ENCODE results near the gene CNOT1. TPM values are rescaled to one million over a fixed set of nuclear protein-coding genes. Genes with fewer than 3 reads are reported as not detected.

CNOT1 gene
- total RNA-seq, 6 experiments from 2014 or later, result 53.8 to 74.9 (median 65.5) TPM

DNA sequence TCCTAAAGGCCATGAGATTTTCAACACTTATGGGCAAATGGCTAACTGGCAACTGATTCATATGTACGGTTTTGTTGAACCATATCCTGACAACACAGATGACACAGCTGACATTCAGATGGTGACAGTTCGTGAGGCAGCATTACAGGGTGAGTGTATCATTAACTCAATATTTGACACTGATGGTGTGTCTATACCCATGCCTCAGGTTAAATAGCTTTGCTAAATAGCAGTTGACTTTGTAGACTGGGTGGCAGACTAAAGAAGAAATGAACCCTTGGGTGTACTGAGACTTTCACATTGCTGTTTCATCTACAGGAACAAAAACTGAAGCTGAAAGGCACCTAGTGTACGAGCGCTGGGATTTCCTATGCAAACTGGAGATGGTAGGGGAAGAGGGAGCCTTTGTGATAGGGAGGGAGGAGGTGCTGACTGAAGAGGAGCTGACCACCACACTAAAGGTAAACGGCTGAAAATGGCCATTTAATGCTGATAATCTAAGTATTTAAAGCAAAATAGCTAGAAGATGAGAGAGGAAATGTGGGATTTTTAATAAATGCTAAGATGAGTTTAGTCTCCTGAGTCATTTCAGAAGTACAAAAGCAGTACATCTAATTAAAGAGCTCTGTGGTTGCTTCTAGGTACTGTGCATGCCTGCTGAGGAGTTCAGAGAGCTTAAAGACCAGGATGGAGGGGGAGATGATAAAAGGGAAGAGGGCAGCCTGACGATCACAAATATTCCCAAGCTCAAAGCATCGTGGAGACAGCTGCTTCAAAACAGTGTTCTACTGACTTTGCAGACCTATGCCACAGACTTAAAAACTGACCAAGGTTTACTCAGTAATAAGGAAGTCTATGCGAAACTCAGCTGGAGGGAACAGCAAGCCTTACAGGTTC is 111.3 kb downstream of the CNOT1 start:
- Histone ChIP-seq H3K4me1 (peaks cover 0 to 16% (median 3%) of the 10 kb centered on the region in 4 donors), H3K27ac (no peak overlapping the region), H3K27me3 (no peaks in the 10 kb centered on the region), H3K4me3 (no peak overlapping the region), H3K36me3 (peaks cover 16 to 69% (median 36%) of the 10 kb centered on the region in 4 donors), H3K9me3 (no peaks in the 10 kb centered on the region)
- DNase-seq (no peak), ATAC-seq (no peak)
- no peak for TF ChIP-seq POLR2A (IDR thresholded peaks at IDR 0.05)
- no peak for TF ChIP-seq CTCF (IDR thresholded peaks at IDR 0.05)
- intact Hi-C loops (cut with DNase I), result no loop called here
- WGBS (ENCODE audit: insufficient coverage, low coverage, low lambda C conversion rate, missing lambda C conversion rate), result 72% methylated on average over 8 of the region's 8 CpGs

DNA sequence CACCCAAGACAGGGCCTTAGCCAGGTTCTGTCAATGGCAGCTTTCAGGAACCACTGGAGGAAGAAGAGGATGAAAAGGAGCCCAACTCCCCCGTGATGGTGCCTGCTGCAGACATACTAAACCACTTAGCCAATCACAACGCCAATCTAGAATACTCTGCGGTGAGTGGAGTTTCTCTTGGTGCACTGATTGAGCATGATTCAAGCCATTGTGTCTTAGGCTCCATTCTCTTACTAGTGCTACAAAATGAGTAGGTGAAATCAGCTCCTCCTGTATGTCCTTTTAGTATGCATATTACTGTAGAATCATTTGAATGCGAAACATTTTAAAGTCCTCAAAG is 112.9 kb downstream of the CNOT1 start:
- Histone ChIP-seq H3K9me3 (no peaks in the 10 kb centered on the region), H3K27me3 (no peaks in the 10 kb centered on the region), H3K36me3 (peaks cover 12 to 53% (median 26%) of the 10 kb centered on the region in 4 donors), H3K4me1 (peaks cover 0 to 16% (median 3%) of the 10 kb centered on the region in 4 donors), H3K27ac (no peak overlapping the region), H3K4me3 (no peak overlapping the region)
- TF ChIP-seq CTCF (IDR thresholded peaks at IDR 0.05) (no peak), POLR2A (IDR thresholded peaks at IDR 0.05) (no peak)
- intact Hi-C loops (cut with DNase I), result no loop called here
- WGBS (ENCODE audit: insufficient coverage, low coverage, low lambda C conversion rate, missing lambda C conversion rate), result 80% methylated on average over 2 of the region's 4 CpGs
- no peak for DNase-seq
- ATAC-seq, result no peak

- TF ChIP-seq CTCF (IDR thresholded peaks at IDR 0.05) (no peak), POLR2A (IDR thresholded peaks at IDR 0.05) (no peak)
- 67% methylated on average over 1 of the region's 66 CpGs for WGBS (ENCODE audit: insufficient coverage, low coverage, low lambda C conversion rate, missing lambda C conversion rate)
- H3K4me1 ChIP-seq, result peaks cover 0 to 16% (median 3%) of the 10 kb centered on the region in 4 donors
- H3K4me3 ChIP-seq, result peak overlapping the region; percentile 92 to 95 (median 93)
- H3K27ac ChIP-seq, result peak overlapping the region; percentile 3 to 59 (median 51)
- DNase-seq (peak in 2 of 3 donors; percentile 60 to 70), ATAC-seq (peak; percentile 52 to 68 (median 60))
- H3K27me3 ChIP-seq, result no peaks in the 10 kb centered on the region
- peaks cover 11 to 47% (median 23%) of the 10 kb centered on the region in 4 donors for H3K36me3 ChIP-seq
- intact Hi-C loops (cut with DNase I), result no loop called here
- H3K9me3 ChIP-seq, result no peaks in the 10 kb centered on the region
Measured at GRCh38 chr16:58515871-58516767, 113.5 kb downstream of the CNOT1 start.

GRCh38 chr16:58515125-58515870 is 114.3 kb downstream of the CNOT1 start, which contains the start of gene SETD6:
SETD6 (plus strand) TSS chr16:58515517; CDS start chr16:58515538, 21 bp downstream.
- peak; percentile 90 to 92 (median 92) for DNase-seq
- H3K4me3 ChIP-seq, result peak within 1 kb of the TSS; percentile 92 to 95 (median 93)
- peaks cover 5 to 38% (median 16%) of the 10 kb centered on the region in 4 donors for H3K36me3 ChIP-seq
- intact Hi-C loops (cut with DNase I), result no loop called here
- H3K9me3 ChIP-seq, result no peaks in the 10 kb centered on the region
- peak; percentile 93 to 95 (median 94) for ATAC-seq
- peak; percentile 47 for TF ChIP-seq POLR2A (IDR thresholded peaks at IDR 0.05)
- peak in 2 of 4 donors; percentile 9 to 33 for TF ChIP-seq CTCF (IDR thresholded peaks at IDR 0.05)
- no peaks in the 10 kb centered on the region for H3K27me3 ChIP-seq
- peaks cover 0 to 16% (median 3%) of the 10 kb centered on the region in 4 donors for H3K4me1 ChIP-seq
- 0% methylated on average over 8 of the region's 80 CpGs for WGBS (ENCODE audit: insufficient coverage, low coverage, low lambda C conversion rate, missing lambda C conversion rate)
- H3K27ac ChIP-seq, result peak within 1 kb of the TSS; percentile 3 to 59 (median 51)

Measured in right lobe of liver (tissue), 6 donors.